Peyer's patch (tissue), 4 donors: Measurements from ENCODE around the gene STARD9. TPM values are rescaled to one million over a fixed set of nuclear protein-coding genes. Genes with fewer than 3 reads are reported as not detected.

Experiments used
- DNase-seq, 3 donors: peaks; one replicate each; pipeline ENCODE4 v3.0.0-alpha.2; 2017 to 2019
- H3K27ac ChIP-seq, 4 donors: fragments of 200-600 bp; sonication (generic); one replicate each; pipeline ENCODE4 v1.5.1; 2016 to 2019
- H3K27me3 ChIP-seq, 2 donors: fragments of 200-600 bp; sonication (generic); one replicate each; pipeline ENCODE4 v1.5.1; 2019
- H3K36me3 ChIP-seq, 3 donors: fragments of 200-600 bp; sonication (generic); one replicate each; pipeline ENCODE4 v1.5.1; 2016 to 2019
- H3K4me1 ChIP-seq, 4 donors: fragments of 200-600 bp; sonication (generic); one replicate each; pipeline ENCODE4 v1.5.1; 2016 to 2019
- H3K4me3 ChIP-seq, 4 donors: fragments of 200-600 bp; sonication (generic); 1 replicate in 3 of 4; 2 replicates in 1 of 4; pipeline ENCODE4 v1.5.1; 2016 to 2019; ENCODE audit warnings: mild to moderate bottlenecking in 1 of 4
- H3K9me3 ChIP-seq, 4 donors: fragments of 200-600 bp; sonication (generic); one replicate each; pipeline ENCODE4 v1.5.1; 2016 to 2019; ENCODE audit warnings: mild to moderate bottlenecking in 1 of 4
- CTCF ChIP-seq, 6 experiments: fragments of 450-650 bp in 4 of 6; fragments of 200-600 bp in 2 of 6; sonication (generic) in 1 of 6; IDR thresholded peaks; one replicate each; pipeline ENCODE4 v1.5.1; 2017 to 2019; ENCODE audit warnings: antibody characterized with exemption in 6 of 6, mild to moderate bottlenecking in 3 of 6, moderate library complexity in 1 of 6
- POLR2A ChIP-seq, 2 donors: fragments of 450-650 bp; IDR thresholded peaks; one replicate each; pipeline ENCODE4 v1.5.1; 2017; ENCODE audit warnings: antibody characterized with exemption in 2 of 2, mild to moderate bottlenecking in 2 of 2, moderate library complexity in 2 of 2
- total RNA-seq, 4 donors: library from RNA; depleted of rRNA; stranded (reverse); fragments of >200 nt; gene quantifications; one replicate each; pipeline ENCODE4 v1.1.0, GENCODE V29; 2016

STARD9 gene
- total RNA-seq, 4 donors from 2014 or later: 4.2 to 153 (median 20.4) TPM

GRCh38 chr15:42581272-42581730 is 5.9 kb downstream of the STARD9 start:
- peak overlapping the region; percentile 37 to 59 (median 44) for H3K4me3 ChIP-seq
- peaks cover 0 to 31% (median 3%) of the 10 kb centered on the region in 4 donors for H3K4me1 ChIP-seq
- TF ChIP-seq CTCF (IDR thresholded peaks at IDR 0.05) (no peak), POLR2A (IDR thresholded peaks at IDR 0.05) (no peak)
- no peaks in the 10 kb centered on the region for H3K36me3 ChIP-seq
- no peaks in the 10 kb centered on the region for H3K9me3 ChIP-seq
- H3K27ac ChIP-seq: peak overlapping the region; percentile 62 to 82 (median 74)
- no peaks in the 10 kb centered on the region for H3K27me3 ChIP-seq
- DNase-seq: peak; percentile 85 to 94 (median 85)

GRCh38 chr15:42582569-42583375 is 7.4 kb downstream of the STARD9 start:
- peaks cover 0 to 20% (median 2%) of the 10 kb centered on the region in 4 donors for H3K4me1 ChIP-seq
- peak overlapping the region in 1 of 4 donors; percentile 55 for H3K27ac ChIP-seq

GRCh38 chr15:42584031-42584765 is 8.8 kb downstream of the STARD9 start:
- Histone ChIP-seq H3K27ac (no peak overlapping the region), H3K4me3 (peak overlapping the region in 1 of 4 donors; percentile 8), H3K9me3 (no peaks in the 10 kb centered on the region), H3K4me1 (peaks cover 0 to 20% (median 2%) of the 10 kb centered on the region in 4 donors), H3K36me3 (no peaks in the 10 kb centered on the region), H3K27me3 (no peaks in the 10 kb centered on the region)
- DNase-seq: no peak
- TF ChIP-seq CTCF (IDR thresholded peaks at IDR 0.05) (no peak), POLR2A (IDR thresholded peaks at IDR 0.05) (no peak)

More at GRCh38 chr15:42582569-42583375, 7.4 kb downstream of the STARD9 start:
- no peaks in the 10 kb centered on the region for H3K36me3 ChIP-seq
- H3K4me3 ChIP-seq: peak overlapping the region in 1 of 4 donors; percentile 8
- no peak for DNase-seq
- no peaks in the 10 kb centered on the region for H3K27me3 ChIP-seq
- H3K9me3 ChIP-seq: no peaks in the 10 kb centered on the region
- TF ChIP-seq POLR2A (IDR thresholded peaks at IDR 0.05) (no peak), CTCF (IDR thresholded peaks at IDR 0.05) (no peak)

- H3K4me1 ChIP-seq: peaks cover 0 to 8% (median 0%) of the 10 kb centered on the region in 4 donors
- no peaks in the 10 kb centered on the region for H3K36me3 ChIP-seq
- H3K27ac ChIP-seq: no peak overlapping the region
- TF ChIP-seq POLR2A (IDR thresholded peaks at IDR 0.05) (no peak), CTCF (IDR thresholded peaks at IDR 0.05) (no peak)
- H3K27me3 ChIP-seq: no peaks in the 10 kb centered on the region
- DNase-seq: no peak
- H3K9me3 ChIP-seq: no peaks in the 10 kb centered on the region
- H3K4me3 ChIP-seq: no peak overlapping the region
Measured at GRCh38 chr15:42590619-42591237, 15.3 kb downstream of the STARD9 start.

- Histone ChIP-seq H3K9me3 (no peaks in the 10 kb centered on the region), H3K4me1 (peaks cover 0 to 11% (median 0%) of the 10 kb centered on the region in 4 donors), H3K27me3 (no peaks in the 10 kb centered on the region), H3K27ac (no peak overlapping the region), H3K4me3 (no peak overlapping the region), H3K36me3 (no peaks in the 10 kb centered on the region)
- peak in 5 of 6 experiments; percentile 12 to 58 (median 56) for TF ChIP-seq CTCF (IDR thresholded peaks at IDR 0.05)
- TF ChIP-seq POLR2A (IDR thresholded peaks at IDR 0.05): no peak
- no peak for DNase-seq
Measured at GRCh38 chr15:42591238-42591934, 16.0 kb downstream of the STARD9 start.
